Measurements from ENCODE around the gene ZW10.
"Not testable (repeated sequence)": the region's sequence is repeated elsewhere in the genome, so short reads cannot be mapped to it uniquely, and the experiment has no call there.

The ZW10 gene

DNA sequence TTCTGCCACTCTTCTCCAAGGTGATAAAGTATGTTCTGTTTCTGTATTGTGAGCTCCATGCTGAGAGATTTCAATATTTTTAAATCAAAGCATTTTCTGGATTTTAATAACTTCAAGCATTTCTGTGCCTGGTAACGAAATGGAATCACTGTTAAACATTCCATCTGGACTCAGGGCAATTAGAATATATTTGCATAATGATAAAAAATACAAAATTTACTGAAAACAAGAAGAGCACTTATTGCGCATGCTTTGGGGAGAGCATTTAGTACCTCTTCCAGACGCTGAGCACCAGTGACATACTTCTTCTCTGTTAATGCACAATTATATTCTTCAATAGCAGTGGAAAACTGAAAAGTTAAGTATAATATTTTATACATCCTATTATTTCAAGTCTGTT is 13.3 kb downstream of the ZW10 start:
- DNase-seq: no peak

DNA sequence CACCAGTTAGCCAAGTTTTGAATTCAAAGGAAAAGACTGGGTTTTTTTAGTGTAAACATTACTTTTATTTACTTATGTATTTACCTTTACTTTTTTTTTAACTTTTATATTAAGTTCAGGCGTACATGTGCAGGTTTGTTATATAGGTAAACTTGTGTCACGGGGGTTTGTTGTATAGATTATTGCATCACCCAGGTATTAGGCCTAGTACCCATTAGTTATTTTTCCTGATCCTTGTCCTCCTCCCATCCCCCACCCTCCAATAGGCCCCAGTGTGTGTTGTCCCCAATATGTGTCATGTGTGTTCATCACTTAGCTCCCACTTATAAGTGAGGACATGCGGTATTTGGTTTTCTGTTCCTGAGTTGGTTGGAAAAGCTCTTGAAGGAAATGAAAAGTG is 20.6 kb downstream of the ZW10 start:
- no peak for DNase-seq

DNA sequence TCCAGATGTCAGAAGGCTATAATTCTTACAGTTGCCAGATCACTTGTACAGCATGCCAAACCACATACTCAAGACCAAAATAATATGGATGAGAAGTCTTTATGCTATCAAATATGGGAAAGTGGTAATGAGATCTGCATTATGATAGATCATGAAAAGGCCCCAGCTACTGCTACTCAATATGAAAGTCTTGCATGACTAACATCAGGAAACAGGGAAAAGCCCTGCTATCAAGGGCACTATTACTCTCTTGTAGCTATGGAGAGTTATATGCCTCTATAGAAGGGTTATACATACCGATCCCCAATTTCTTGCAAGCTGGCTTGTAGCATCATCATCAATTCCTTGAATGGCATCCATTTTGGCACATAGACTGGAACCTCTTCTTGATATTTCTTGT is 37.2 kb downstream of the ZW10 start:
- DNase-seq: no peak

GRCh38 chr11:113732092-113732491 is 41.4 kb downstream of the ZW10 start:
- DNase-seq: no peak

DNA sequence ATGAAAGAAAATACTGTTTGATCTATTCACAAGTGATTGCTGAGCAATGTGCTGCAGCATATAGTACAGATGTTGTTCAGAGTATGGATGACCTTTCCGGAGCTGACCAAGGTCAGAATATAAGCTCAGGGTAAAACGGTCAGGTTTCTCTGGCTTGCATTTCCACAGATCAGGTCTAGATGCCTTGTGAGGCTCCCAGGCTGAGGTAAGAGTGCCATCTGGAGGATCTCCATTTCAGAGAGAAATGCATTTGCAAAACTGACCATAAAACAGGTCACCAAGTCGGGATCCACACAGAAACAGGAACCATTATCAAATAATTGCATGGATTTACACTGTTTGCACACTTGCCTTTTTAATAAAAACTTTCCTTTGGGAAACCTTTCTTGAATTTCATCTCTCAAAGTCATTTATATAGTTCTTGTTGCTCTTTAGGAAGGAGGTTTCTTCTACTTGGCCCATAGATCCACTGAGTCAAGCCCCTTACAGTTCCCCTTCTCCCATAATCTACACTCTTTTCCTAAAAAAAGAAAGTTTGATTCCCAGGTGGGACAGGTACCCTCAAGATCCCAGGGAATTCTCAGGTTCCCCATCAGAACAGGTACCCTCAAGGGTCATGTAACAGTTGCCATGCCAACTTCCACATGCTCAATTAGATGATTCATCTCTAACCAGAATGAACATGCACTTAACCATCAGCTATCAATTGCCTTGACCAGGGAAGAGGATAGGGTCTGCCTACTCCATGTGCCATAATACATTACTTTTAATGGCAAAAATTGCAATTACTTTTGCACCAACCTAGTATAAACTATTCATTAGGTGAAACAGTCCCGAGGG is 42.4 kb downstream of the ZW10 start:
- no peak for DNase-seq

- no peak for DNase-seq
Measured at GRCh38 chr11:113729456-113729855, 44.0 kb downstream of the ZW10 start.

- no peak for DNase-seq
Measured at GRCh38 chr11:113728814-113729213, 44.7 kb downstream of the ZW10 start.

DNA sequence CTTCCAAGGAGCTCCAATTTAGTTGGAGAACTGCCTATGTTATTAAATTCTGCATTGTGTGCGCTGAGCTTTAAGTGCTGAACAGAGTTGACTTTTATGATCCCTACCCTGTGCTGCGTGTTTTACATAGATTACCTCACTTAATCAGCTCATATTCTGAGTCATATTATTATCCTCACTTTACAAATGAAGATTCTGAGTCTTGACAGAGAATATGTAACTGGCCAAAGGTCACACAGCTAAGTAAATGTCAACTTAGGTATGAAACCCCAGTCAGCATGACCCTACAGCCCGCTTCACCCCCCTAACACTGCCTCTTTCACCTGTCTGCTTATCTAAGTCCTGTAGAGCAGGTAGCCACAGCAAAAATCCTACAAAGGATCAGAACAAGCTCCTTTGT is 47.6 kb downstream of the ZW10 start:
- DNase-seq: no peak

DNA sequence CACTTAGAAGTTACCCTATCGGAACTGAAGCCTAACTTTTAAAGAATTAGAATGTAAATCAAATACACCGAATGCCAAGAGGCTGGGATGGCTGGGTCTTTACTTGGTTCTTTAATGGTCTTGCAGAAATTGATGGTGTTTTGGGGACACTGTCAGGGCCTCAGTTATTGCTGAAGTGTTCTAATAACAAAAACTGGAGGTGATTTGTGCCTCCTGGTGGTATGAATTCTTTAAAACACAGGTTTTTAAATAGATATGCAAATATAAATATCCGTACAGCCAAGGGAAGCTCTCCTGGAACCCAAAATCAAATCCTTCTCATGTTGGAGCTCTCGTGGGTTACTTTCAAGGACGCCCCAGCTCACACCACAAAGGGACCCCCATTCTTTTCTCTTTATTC is 48.1 kb downstream of the ZW10 start:
- DNase-seq: no peak

DNA sequence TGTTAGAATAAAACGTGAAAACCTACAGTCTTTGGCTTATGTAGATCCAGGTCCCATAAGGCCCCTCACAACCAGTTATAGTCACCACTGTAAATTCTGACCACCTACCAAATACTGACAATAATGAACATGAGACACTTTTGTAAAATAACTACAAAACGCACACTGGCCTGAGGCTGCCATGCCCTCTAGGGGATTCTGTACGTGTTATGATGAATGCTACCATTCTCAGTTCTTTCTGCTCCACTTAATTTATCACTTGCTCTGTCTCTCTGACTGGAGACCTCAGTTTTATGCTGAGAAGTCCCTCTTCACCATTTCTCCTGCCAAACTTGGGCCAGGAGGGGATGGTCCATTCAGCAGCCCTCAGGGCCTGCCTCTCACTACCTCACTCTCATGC is 48.7 kb downstream of the ZW10 start:
- no peak for DNase-seq

DNA sequence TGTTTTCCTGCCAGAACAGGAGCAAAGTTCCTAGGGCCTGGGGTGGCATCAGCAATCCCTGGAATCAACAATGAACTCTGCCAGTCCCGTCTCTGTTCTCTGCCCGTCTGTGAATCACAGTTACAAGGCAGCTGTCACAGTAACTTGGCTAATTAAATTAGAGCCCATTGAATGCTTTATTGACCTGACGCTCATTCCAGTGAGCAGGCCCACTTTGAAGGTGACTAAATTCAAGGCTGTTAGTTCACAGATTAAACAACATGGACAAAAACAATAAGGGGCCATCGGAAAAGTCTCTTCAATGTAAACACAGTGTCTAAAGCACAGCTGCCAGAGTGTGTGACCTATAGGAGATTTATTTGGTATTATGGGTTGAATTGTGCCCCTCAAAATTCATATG is 49.7 kb downstream of the ZW10 start:
- DNase-seq: no peak

DNA sequence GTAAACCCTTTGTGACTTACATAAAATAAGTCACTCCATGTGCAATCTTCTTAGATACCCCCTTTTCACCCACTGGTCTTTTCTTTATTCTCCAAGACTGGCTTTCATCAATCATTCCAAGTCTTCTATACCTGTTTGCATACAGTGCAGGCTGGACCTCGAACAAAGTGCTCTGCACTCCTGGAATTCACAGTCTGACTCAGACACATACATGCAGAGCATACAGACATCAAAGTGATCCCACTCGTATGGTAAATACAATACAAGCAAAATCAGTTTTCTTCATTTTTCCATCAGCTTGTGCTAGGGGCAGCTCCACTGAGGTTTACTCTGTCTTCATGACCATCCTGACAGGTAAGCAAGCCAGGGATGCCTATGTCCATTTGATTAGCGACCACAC is 50.6 kb downstream of the ZW10 start:
- DNase-seq: no peak

- no peak for DNase-seq
Measured at GRCh38 chr11:113722221-113722620, 51.3 kb downstream of the ZW10 start.

DNA sequence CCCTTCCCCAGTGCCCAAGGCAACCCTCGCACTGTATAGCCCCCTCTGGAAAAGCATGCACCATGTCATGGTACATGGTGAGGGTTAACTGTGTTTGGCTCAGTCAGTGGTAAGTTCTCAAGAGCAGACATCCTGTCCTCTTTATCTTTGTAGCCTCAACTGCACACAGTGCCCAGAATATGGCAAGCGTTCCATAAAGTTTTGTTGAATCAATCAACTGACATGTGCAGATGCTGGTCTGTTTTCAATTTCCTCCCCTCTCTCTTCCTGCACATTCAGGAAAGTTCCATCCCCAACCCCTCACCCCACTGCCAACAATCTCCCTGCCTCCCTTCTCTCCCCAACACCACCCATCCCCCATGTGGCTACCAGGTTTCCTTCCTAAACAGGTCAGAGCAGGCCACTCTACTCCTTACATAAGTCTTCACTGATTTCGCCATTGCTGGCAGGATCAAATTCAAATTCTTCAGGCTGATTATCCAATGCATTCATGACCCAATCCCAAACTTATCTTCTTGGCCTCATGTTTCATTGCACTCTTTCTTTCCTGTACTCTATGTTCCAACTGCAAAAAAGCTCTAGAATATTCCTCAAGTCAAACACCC is 51.9 kb downstream of the ZW10 start:
- DNase-seq: no peak

DNA sequence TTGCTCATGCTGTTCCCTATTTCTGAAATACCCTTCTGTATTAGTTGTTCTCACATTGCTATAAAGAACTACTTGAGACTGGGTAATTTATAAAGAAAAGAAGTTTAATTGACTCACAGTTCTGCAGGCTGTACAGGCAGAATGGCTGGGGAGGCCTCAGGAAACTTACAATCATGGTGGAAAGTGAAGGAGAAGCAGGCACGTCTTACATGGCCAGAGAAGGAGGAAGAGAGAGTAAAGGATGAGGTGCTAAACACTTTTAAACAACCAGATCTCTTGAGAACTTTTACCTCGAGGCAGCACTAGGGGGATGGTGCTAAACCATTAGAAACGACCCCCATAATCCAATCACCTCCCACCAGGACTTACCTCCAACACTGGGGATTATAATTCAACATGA is 53.0 kb downstream of the ZW10 start:
- not testable (repeated sequence) for DNase-seq

DNA sequence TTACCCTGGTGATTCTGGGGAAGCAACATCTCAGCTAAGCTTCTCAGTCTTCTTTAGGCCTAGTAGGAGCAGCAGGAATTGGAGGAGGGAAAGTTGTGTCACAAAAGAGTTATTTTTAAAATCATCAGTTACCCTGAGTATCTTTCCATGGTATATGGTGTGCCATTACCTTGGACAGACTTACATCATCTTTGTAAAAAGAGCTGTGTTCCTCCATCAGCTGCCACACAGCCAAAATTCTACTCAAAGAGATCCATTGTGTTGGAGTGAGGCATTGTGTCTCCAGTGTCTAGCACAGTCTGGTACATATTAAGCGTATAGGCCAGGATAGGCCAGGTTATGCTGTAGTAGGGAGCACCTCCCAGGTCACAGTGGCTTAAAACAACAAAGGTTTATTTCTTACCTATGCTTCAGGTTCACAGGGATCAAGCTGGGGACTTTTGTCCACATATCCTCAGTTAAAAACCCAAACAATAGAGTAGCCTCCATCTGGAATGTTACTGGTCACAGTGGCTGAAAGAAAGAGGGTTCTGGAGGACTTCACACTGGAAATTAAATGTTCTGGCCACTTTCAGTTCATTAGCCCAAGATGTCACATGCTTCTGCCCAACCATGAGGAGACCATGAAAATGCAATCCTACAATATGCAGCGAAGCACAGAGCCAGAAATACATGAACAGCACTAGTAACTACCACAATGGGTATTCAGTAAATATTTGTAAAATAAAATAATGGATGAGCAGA is 57.4 kb downstream of the ZW10 start:
- no peak for DNase-seq

DNA sequence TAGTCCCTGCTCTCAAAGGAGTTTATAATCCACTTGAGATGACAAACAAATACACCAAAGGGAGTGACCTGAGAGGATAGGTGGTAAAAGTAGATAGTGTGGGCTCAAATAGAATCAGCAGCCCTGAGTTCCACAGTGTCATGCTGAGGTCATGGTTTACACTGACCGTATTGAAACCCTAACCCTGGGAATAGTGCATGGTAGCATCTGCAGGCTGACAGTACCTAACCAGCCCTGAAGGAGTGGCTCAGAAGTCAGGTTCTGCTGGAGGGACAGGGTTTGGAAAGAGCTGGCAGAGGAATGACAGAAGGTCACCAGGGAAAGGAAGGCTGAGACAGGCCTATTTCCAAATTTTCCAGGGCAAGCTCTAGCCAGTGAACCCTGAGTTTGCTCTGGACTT is 58.2 kb downstream of the ZW10 start:
- DNase-seq: no peak

DNA sequence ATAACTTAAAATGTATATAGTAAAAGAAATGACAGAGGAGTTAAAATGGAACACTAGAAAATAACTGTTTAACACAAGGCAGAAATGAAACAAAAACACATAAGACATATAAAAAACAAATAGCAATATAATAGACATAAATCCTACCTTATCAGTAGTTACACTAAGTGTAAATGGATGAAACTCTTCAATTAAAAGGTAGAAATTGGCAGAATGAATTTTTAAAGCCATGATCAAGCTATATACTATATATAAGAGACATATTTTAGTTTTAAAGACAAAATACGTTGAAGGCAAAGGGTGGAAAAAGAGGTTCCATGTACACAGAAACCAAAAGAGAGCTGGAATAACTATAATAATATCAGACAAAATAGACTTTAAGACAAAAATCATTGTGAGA is 62.5 kb downstream of the ZW10 start:
- DNase-seq: no peak

GRCh38 chr11:113705871-113706655 is 67.4 kb downstream of the ZW10 start, which contains the start of gene TMPRSS5:
TMPRSS5 (minus strand) TSS chr11:113706308; CDS start chr11:113706224, 84 bp downstream.
- no peak for DNase-seq

DNA sequence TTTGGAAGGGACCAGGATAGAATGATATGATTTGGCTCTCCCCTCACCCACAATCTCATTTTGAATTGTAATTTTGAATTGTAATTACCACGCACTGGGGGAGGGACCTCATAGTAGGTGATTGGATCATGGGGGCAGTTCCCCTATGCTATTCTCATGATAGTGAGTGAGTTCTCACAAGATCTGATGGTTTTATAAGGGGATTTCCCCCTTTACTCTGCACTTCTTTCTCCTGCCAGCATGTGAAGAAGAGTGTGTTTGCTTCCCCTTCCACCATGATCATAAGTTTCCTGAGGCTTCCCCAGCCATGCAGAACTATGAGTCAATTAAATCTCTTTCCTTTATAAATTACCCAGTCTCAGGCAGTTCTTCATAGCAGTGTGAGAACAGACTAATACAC is 69.9 kb downstream of the ZW10 start:
- DNase-seq: not testable (repeated sequence)

GRCh38 chr11:113701491-113701890 is 72.0 kb downstream of the ZW10 start:
- no peak for DNase-seq

DNA sequence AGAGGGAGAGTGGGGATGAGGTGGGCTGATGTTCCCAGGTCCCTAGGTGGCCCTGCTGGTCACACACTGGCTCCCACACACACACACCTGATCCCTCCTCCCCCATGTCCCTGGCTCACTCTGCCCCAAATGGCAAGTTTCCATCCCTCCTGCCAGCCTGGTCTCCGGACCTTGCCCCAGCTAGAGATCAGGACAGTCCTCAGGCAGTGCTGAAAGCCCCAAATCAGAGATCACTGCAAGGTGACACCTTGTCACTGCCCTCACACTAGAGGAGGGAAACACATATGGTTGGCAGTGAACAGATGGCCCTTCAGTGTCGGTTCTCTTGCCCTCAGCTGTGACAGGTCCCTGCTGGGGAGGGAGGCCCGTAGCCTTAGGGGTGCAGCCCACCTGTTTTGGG is 75.0 kb downstream of the ZW10 start:
- no peak for DNase-seq

DNA sequence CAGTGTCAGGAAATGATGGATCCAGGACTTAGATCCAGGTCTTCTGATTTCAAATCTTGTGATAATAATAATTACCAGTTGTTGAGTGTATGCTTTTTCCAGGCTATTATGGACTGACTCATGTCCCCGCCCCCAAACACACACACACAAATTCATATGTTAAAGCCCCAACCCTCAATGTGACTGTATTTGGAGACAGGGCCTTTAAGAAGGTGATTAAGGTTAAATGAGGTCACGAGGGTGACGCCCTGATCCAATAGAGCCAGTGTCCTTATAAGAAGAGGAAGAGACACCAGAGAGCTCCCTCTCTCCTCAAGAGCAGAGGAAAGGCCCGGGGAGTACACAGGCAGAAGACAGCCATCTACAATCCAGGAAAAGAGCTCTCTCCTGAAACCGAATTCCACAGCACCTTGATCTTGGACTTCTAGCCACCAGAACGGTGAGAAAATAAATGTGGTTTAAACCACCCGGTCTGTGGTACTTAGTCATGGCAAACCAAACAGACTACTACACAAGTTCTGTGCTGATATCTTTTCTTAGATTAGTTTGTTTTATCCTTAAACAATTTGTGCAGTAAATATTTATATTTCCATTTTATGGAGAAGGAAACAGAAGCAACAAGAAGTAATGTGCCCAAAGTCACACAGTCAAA is 75.6 kb downstream of the ZW10 start:
- no peak for DNase-seq

Measured in stimulated activated CD4-positive, alpha-beta T cell treated with anti-CD3 and anti-CD28 coated beads, Interleukin-12 subunit alpha, Interleukin-12 subunit beta, amount 100 ng/mL, for 4 hours (primary cell).